MV-4-11 (cell line): Measurements from ENCODE around the gene DUSP8.

ENCODE experiments used
- DNase-seq: peaks from one replicate; lab custom pipeline; 2025; lab: John Stamatoyannopoulos, UW

Gene DUSP8

GRCh38 chr11:1565173-1565903 is 6.7 kb downstream of the DUSP8 start:
- DNase-seq = no peak

- peak; percentile 51 for DNase-seq
These were observed 7.4 kb downstream of the DUSP8 start for GRCh38 chr11:1564535-1565172.

- DNase-seq = no peak
These were observed 8.2 kb downstream of the DUSP8 start for GRCh38 chr11:1563697-1564534.

- no peak for DNase-seq
These were observed 8.9 kb downstream of the DUSP8 start for GRCh38 chr11:1563149-1563638.

- no peak for DNase-seq
These were observed 9.5 kb downstream of the DUSP8 start for GRCh38 chr11:1562469-1563148.

GRCh38 chr11:1561955-1562354 is 10.1 kb downstream of the DUSP8 start:
- DNase-seq = no peak

- no peak for DNase-seq
These were observed 10.8 kb downstream of the DUSP8 start for GRCh38 chr11:1561266-1561665.

GRCh38 chr11:1560649-1561251 is 11.3 kb downstream of the DUSP8 start:
- no peak for DNase-seq

- no peak for DNase-seq
These were observed 11.9 kb downstream of the DUSP8 start for GRCh38 chr11:1560002-1560648.

- no peak for DNase-seq
These were observed 12.7 kb downstream of the DUSP8 start for GRCh38 chr11:1559111-1559951.

- DNase-seq = no peak
These were observed 13.3 kb downstream of the DUSP8 start for GRCh38 chr11:1558775-1559110.

- no peak for DNase-seq
These were observed 13.9 kb downstream of the DUSP8 start for GRCh38 chr11:1557904-1558774.

- DNase-seq = no peak
These were observed 14.8 kb downstream of the DUSP8 start for GRCh38 chr11:1557051-1557884.

GRCh38 chr11:1556278-1556902 is 15.7 kb downstream of the DUSP8 start:
- DNase-seq = no peak

- no peak for DNase-seq
These were observed 16.3 kb downstream of the DUSP8 start for GRCh38 chr11:1555713-1556153.

- DNase-seq = no peak
These were observed 16.9 kb downstream of the DUSP8 start for GRCh38 chr11:1554981-1555712.
